Uterus (tissue), 2 donors: Measurements from ENCODE around the gene SOD2.

Experiments used
- POLR2A ChIP-seq, 2 donors: fragments of 450-650 bp; IDR thresholded peaks; one replicate each; pipeline ENCODE4 v1.6.1; 2016; ENCODE audit warnings: antibody characterized with exemption in 2 of 2, mild to moderate bottlenecking in 1 of 2, moderate library complexity in 1 of 2
- TF ChIP-seq, protein P1 (sequence below), 4 experiments: fragments of 200-600 bp in 2 of 4; fragments of 450-650 bp in 2 of 4; sonication (generic) in 2 of 4; IDR thresholded peaks; one replicate each; pipeline ENCODE4 v1.5.1; 2016 to 2019; ENCODE audit warnings: antibody characterized with exemption in 4 of 4, mild to moderate bottlenecking in 2 of 4, moderate library complexity in 1 of 4

DNA sequence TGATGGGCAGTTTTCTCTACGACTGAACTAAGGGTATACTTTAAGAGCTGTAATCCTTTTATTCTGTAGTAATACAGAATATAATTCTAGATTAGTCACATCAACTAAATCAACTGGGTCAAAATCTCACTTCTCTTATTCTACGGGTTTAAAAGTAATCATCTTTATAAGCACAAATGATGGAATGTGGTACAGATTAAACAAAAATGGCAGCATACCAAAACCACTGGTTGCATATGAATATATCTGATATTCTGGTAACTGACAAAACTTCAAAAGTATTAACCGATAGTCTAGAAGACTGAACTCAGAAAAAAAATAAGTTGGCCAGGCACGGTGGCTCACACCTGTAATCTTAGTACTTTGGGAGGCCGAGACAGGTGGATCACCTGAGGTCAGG lies 7.0 kb downstream of the SOD2 start:
- TF ChIP-seq, protein P1, sequence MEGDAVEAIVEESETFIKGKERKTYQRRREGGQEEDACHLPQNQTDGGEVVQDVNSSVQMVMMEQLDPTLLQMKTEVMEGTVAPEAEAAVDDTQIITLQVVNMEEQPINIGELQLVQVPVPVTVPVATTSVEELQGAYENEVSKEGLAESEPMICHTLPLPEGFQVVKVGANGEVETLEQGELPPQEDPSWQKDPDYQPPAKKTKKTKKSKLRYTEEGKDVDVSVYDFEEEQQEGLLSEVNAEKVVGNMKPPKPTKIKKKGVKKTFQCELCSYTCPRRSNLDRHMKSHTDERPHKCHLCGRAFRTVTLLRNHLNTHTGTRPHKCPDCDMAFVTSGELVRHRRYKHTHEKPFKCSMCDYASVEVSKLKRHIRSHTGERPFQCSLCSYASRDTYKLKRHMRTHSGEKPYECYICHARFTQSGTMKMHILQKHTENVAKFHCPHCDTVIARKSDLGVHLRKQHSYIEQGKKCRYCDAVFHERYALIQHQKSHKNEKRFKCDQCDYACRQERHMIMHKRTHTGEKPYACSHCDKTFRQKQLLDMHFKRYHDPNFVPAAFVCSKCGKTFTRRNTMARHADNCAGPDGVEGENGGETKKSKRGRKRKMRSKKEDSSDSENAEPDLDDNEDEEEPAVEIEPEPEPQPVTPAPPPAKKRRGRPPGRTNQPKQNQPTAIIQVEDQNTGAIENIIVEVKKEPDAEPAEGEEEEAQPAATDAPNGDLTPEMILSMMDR (IDR thresholded peaks at IDR 0.05): no peak
- TF ChIP-seq POLR2A (IDR thresholded peaks at IDR 0.05): no peak
